GM21825 (cell line): ENCODE measurements around the gene MED9.

Source experiments
- ATAC-seq: cut with Tn5 transposase; IDR thresholded peaks from one replicate; pipeline ENCODE4 v1.9.1; 2021; ENCODE audit warnings: mild to moderate bottlenecking, moderate library complexity; ENCODE audit not compliant: unreplicated experiment

The MED9 gene

DNA sequence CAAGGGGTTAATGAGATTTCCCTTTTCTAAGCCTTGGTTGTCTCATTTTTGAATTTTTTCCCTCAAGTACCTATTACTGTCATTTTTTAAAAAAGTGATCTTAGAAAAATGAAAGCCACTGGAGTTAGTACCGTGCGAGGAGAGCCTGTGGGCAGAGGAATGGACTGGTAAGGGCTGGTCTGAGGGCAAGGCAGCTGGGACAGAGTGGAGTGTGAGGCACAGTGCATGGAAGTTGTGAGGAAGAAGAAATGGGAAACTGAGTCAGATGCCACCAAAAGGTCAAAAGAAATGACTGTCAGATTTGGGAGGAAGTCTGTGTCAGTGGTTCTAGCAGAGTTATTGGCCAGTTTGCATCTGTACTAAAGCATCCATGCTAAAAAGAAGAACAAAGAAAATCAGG, 11.2 kb downstream of the MED9 start:
- no peak for ATAC-seq

DNA sequence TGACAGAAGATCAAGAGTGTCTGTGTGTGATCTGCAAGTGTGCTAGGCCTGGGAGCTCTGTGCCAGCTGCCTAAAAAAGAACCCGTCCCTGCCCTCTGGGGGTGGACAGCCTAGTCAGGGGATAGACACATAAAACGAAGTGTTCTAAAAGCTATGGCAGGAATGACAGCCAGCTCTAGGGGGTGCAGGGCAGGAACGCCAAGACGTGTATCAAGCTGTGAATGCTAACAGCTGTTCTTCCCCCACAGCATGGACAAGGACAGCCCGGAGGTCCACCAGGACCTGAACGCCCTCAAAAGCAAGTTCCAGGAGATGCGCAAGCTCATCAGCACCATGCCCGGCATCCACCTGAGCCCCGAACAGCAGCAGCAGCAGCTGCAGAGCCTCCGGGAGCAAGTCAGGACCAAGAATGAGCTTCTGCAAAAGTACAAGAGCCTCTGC, 14.3 kb downstream of the MED9 start:
- ATAC-seq = no peak

DNA sequence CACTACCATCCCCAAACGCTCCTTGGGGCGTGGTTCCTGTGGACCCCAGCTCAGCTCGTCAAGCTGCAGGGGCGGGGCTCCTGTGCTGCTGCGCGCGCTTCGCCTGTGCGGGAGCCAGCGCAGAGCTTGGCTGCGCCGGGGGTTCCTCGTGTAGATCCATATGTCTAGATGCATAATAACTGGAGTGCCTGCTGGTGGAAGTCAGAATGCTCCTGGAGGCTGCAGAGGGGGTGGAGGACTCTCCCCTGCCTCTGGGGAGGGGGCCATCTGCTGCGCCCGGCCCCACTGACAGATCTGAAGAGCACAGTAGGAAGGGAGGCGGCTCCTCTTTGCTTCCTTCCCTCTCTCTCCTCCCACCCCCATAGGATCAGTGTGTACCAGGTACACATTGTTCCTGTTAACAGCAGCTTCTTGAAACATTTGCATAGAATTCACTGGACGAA, 14.8 kb downstream of the MED9 start:
- no peak for ATAC-seq

DNA sequence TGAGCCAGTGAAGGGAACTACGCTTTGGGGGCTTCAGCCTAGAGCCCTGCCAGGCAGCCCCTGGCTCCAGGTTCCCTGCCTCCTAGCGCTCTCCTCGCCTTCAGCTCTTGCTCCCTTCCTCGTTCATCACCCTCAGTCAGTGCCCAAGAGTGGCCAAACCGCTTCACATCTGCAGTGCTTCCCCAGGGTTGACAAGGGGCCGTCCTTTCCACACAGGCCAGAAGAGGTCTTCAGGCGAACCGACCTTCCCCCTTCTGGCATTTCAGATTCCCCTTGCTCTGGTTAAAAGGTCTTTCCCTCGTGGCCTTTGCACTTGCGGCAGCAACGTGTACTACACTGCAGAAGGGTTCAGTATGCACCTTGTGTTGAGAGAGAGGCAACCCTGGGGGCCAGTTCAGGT, 15.3 kb downstream of the MED9 start:
- ATAC-seq = no peak

DNA sequence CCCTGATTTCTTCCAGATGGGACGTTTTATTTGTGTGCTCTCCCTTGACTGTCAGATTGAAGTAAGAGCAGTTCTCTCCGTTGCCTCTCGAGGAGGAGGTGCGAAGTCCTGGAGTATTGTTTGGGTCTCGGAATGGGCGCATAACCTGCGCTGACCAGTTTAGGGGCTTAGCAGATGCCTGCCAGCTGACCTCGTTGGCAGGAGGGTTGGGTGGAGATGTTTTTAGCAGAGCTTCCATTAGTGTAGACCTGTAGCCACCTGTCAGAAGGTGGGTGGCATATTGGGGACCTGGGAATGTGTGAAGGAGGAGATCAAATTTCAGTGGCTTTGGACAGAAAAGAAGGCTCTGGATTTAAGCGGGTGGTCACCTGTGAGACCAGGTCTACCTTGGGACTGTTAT, 15.8 kb downstream of the MED9 start:
- no peak for ATAC-seq

DNA sequence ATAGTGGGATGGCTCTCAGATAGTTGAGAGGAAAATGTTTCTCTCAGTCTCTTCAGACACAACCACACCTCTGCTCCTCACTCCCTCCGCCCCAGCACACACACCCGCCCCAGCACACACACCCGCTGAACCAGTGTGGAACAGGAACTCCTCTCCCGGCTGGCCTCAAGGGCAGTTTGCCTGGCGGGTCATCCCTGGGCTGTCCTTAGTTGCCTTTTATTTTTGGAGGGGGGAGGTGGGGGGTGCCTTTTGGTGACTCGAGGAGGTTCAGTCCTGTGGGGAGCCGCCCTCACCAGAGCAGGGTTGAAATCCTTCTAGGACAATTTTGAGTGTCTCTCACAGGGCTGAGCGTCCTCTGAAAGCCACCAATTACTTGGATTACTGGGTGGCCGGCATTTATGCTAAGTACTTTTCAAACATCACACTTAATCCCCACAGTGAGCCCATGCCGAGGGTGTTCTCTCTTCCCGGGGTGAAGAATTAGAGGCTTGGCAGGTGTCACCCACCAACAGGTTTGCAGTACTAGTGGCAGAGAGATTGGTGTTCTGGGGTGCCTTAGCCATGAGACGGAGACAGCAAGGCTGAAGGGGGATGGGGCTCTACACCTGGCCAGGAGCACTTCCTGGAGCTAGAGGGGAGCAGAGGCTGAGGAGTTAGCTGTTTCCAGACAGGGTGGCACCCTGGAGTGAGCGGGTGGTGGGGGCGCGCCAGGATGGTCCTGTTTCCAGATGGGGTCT, 16.6 kb downstream of the MED9 start:
- no peak for ATAC-seq

DNA sequence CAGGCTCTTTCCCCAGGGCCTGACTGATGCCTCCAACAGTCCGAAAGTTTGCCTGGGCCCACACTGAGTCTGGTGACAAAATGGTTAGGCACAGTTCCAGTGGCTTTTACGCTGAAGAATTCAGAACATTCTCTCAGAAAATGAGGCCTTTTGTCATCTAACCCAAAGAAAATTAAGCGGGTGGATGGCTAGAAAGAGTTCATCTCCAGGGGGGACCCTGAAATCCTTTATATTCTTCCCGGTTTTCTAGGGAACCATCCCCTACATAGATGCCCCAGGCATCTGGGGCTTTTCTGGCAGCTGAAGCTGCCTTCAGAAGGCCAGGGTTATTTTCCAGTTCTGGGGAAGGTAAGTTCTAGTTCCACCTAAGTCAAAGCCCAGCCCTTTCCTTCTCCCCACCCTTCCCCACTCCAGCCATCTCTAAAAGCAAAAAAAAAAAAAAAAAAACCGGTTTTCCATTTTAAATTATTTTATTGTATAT, 17.2 kb downstream of the MED9 start:
- ATAC-seq = no peak

DNA sequence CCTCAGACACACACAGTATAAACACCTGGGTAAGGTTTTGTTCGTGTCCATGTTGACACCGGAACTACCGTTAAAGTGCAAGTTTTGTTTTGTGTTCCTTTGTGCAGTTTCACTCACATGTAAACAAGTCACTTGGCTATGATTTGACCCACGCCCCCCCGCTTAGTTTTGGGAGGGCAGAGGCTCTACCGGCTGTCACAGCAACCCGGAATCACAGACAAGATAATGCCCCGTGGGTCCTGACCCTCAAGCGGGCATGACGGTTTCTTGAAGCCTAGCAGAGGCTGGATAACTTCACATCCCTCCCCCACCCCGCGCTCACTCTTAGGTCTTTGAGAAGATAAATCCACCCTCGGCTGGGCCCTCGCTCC, 17.7 kb downstream of the MED9 start:
- ATAC-seq = no peak

DNA sequence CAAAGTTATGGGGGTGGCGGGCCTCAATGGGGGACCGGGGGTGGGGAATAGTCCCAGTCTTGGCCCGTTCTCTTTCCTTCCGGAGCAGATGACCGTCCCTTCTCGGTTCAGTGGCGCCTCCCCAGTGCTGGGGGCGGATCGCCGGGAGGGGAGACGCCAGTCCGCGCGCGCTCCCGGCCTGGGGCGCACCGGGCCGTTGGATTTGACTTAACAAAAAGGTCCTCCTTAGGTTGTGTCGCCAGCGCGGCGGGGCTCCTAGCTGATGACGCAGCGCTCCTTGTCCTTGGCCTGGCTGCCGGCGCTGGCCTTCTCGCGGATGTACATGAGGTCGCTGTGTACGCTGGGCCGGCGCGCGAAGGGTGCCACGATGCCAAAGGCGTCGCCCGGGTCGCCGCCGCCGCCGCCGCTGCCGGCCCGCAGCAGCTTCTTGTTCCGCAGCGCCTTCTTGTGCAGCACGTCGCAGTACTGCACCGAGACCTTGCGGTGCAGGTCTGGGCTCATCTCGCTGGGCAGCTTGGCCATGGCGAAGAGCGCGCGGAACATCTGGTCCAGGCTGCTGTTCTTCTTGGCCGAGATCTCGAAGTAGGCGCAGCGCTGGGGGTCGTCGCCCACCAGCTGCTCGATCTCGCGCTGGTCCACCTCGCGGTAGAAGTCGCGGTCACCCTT, 18.2 kb downstream of the MED9 start:
- no peak for ATAC-seq

DNA sequence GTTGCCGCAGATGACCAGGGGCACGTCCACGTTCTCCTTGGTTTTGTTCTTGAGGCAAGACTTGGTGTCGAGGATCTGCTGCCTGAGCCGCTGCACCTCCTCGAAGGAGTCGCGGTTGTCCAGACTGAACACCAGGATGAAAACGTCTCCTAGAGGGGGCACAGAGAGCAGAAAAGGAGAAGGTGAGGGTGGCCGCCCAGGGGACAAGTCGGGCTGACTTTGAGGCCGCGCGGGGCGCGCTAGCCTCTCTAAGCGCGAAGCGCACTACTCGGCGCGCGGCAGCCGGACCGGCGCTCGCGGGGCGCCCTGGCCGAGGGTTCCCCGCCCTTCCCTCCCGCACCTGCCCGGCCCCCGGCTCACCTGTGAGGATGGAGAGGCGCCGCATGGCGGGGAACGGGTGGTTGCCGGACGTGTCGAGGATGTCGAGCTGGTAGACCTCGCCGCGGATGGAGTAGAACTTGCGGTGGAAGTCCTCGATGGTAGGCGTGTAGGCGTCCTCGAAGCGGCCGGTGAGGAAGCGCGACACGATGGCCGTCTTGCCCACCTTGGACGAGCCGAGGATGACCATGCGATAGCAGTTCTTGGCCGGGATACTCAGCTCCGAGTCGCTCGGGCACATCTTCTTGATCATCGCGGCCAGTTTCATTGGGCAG, 18.9 kb downstream of the MED9 start:
- no peak for ATAC-seq

DNA sequence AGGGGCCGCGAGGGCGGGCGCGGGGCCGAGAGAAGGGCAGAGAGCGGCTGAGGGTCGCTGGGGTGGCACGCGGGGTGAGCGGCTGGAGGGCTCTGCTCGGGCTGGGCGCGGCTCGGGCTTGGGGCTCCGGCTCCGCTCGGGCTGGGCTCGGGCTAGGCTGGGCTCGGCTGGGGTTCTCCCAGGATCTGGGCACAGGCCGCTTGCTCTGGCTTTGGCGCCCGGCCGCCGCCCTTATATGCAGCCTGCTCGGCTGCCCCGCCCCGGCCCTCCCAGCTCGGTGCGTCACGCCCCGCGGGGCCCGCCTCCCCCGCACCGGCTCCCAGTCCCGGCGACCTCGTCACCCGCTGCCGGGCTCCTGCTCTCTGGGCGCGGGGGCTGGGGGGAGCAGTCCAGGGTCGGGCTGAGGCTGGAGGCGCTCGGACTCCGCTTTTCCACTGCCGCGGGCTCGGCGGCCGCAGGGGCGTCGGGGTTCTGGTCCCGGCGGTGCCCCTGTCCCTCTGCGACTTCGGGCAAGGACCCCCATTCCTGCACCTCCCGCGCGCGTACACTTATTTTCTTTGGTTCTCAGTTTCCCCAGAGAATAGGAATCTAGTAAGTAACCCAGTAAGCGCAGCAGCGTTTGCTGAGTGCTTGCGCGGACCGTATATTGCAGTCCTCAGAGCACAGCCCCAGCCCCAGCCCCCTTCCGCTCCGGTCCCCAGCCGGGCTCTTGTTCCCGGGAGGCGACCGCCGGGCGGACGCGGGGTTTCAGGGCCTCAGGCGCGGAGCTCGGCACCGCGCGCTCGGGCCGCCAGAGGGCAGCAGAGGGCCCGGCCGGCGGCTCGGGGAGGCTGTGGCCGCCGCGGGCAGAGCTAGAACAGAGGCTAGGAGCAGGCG, 19.6 kb downstream of the MED9 start, which contains the start of gene RASD1:
TSS of gene RASD1 (minus strand) at position 207 of the 876 bp plus-strand sequence. CDS start 214 bp downstream, outside the sequence.
- ATAC-seq = peak; percentile 66

DNA sequence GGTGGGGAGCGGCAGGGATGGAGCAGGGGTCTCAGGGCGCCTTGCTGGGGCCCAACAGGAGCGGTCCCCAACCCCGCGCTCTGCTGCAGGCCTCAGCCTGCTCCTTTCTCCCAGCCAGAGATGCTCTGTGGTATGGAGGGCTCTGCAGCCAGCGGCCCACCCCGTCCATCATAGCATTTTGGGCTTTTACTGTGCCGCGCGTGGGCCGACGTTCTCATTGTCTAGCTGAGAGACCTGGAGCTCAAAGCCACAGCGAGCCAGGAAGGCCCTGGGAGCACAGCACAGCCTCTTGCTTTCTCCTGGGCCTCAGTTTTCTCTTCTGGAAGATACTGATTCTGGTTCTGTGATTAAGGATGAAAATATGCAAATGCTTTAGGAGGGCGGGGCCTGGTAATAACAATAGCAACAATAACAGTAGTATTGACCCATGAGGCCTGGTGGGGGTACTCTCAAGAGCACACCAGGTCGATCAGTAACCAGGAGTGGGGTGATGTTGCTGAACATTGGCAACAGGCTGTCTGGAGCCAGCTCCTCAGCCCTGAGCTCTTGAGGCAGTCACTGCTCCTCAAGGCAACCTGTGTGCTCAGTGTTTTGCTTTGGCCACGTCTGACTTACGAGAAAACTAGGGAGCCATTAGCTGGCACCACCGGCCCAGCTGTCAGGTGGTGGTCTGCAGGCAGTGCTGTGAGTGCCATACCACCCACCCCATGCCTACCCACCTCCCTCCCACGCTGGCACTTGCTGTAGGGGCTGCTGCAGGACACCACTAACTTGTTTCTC, 20.5 kb downstream of the MED9 start:
- no peak for ATAC-seq

DNA sequence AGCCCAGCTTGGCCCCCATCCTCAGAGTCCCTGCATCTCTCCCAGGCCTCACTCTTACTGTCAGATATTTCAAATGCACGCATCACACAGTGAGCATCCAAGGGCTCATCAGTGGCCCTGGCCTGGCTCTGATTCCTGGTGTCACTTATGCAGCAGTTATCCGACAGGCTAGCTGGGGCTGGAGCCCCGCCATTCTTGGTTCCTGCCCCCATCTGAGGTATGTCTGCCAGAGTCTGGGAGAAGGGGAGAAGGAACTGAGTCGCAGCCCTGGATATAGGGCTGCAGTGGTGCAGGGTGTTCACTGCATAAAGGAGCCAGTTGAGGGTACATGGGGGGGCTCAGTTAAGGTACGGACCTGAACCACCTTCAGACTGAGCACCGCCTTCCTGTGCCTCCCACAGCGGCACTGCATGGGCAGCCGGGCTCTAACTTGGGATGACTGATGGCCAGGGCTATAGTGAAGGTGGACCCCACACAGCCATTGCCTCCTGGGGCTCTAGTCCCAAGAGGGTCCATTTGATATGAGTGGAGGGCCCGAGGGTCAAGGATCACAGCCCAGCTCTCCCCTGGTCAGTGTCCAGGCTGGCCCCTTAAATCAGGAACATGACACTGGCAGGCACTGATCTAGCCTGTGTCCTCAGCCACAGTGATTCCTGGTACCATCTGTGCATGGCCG, 21.2 kb downstream of the MED9 start:
- ATAC-seq = no peak

DNA sequence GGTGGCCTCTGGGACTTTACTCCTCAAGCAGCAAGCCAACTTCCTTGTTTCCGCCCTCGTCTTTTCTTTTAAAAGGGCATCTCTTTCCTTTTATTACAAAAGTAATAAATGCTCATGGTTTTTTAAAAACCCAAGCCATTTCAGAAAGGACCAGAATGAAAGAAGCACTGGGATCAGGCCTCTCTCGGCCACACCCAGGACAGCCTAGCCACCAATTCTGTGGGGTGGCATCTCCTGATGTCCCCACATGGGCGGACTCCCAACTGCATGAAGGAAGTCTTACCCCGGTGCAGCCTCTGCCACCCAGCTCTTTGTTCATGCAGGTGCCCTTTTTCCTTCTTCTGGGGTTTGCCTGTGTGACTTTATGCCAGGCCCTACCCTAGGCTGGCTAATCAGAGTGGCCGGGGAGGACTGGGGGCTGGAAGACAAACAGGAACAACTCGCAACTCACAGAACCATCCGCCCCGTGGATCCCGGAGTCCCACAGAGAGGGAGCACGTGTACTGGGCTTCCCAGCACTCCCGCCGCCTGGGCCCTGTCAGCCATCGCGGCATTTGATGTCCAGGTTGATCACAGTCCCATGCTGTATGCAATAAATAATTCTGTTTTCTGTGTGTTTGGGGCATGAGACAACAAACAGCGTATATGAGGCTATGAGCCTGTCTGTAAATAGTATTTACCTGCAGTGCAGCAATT, 22.0 kb downstream of the MED9 start:
- ATAC-seq = no peak

DNA sequence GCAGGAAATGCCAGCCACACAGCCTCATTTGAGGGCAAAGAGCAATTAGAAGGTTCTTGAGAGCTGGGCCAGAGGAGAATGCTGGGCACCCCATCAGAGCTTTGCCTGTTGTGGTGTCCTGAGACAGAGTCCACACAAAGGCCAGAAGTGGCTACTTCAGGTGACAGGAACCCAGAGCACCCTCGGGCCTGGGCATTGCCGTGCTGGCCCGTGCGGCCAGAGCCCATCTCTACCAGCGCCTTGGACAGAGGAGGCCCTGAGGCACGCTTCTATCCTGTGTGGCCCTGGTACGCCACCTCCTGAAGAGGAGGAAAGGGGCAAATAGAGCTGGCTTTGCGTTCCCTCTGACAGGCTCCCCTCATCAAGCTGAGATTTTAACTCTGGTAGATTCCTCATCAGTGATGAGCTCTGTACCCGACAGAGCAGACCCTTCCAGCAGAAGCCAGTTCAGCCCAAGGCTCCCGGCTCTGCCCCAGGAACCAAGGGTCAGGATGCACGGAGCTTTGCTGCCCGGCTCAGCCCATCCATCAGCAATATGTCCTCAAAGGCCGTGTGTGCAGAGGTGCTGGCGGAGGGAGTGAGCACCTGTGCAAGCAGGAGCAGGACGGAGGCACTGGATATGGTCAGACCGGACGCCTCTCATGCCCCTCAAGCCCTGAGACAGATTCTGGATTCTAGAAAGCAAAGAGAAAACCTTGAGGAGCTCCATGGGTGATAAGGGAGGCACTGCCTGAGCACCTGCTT, 22.8 kb downstream of the MED9 start:
- no peak for ATAC-seq

DNA sequence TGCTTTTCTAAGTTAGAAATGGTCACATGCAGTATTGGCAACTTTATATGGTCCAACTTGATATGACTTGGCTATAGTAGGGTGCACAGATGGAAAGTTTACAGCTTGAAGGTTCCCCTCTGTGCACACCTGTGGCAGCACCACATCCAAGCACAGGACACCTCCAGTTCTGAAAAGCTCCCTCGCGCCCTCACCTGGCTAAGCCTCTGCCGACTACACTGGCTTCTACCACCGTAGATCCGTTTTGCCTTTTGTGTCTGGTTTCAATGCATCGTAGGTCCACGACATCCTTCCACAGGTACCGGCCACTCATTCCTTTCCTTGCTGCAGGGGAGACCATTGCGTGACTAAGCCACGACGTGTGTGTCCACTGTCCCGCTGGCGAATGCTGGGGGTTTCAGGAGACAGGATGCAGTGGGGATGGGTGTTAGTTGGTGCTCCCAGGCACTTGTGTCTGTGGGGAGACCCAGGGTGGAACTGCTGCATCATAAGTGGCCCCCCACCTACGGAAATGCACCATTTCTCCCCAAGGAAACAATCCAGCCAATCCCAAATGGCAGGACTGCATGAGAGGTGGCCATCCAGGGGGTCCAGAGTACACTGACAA, 24.3 kb downstream of the MED9 start:
- no peak for ATAC-seq

DNA sequence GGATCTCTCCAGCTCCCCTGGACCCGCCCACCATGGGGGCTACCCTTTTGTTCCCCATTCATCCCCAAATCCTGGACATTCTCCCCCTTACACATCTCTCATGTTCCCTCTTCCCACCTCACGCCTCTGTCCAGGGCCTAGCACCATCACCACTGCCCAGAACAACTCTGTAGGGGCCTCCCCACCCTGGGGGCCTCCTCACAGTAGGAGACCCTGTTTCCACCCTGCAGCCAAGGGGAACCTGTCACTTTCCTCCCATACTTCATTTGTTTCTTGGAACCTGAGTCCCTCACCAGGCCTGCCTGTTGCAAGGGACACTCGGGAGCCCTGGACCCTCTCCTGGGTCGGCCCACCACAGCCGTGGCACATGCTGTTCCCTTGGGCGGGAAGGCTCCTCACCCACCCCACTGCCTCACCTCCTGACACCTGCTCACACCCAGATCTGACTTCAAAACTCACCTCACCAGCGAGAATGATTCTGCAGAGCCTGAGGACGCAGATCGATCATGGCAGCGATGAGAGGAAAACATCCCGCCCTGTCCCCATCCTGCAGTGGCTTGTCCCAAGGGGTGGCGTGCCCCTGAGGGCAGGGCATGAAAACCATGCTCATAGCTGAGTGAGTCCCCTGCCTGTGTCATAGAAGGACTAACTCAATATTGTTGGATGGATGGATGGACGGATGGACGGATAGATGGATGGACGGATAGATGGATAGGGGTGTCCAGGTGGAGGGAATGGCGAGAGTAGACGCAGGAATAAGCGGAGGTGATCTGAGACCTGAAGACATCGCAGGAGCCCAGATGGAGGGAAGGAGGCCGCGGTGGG, 26.2 kb downstream of the MED9 start:
- ATAC-seq = no peak
